GM19023 (cell line): ENCODE measurements around the gene CYP4F11.
"Not testable (repeated sequence)": the region's sequence is repeated elsewhere in the genome, so short reads cannot be mapped to it uniquely, and the experiment has no call there.

Experiments
- ATAC-seq: cut with Tn5 transposase; IDR thresholded peaks from one replicate; pipeline ENCODE4 v1.9.1; 2021; ENCODE audit warnings: mild to moderate bottlenecking, moderate library complexity; ENCODE audit not compliant: unreplicated experiment

CYP4F11 gene

GRCh38 chr19:15885167-15885566, 49.2 kb downstream of the CYP4F11 start:
- no peak for ATAC-seq

- ATAC-seq = not testable (repeated sequence)
Observed at GRCh38 chr19:15883329-15883728, 51.0 kb downstream of the CYP4F11 start.

- ATAC-seq = no peak
Observed at GRCh38 chr19:15874821-15875474, 59.4 kb downstream of the CYP4F11 start.

- ATAC-seq = not testable (repeated sequence)
Observed at GRCh38 chr19:15873771-15874170, 60.6 kb downstream of the CYP4F11 start.

- no peak for ATAC-seq
Observed at GRCh38 chr19:15871570-15871969, 62.8 kb downstream of the CYP4F11 start.

- ATAC-seq = no peak
Observed at GRCh38 chr19:15869873-15870272, 64.5 kb downstream of the CYP4F11 start.

- ATAC-seq = no peak
Observed at GRCh38 chr19:15869109-15869555, 65.2 kb downstream of the CYP4F11 start.

GRCh38 chr19:15866636-15867035, 67.7 kb downstream of the CYP4F11 start:
- no peak for ATAC-seq

- ATAC-seq = no peak
Observed at GRCh38 chr19:15864824-15865223, 69.5 kb downstream of the CYP4F11 start.

- ATAC-seq = no peak
Observed at GRCh38 chr19:15863272-15863671, 71.1 kb downstream of the CYP4F11 start.

- no peak for ATAC-seq
Observed at GRCh38 chr19:15862444-15862843, 71.9 kb downstream of the CYP4F11 start.
